HUES48 (cell line): ENCODE data around the gene ANAPC13.

Experiments used
- H3K27ac ChIP-seq: one replicate; pipeline ENCODE4 v1.7.0; 2013; ENCODE audit warnings: low read depth, low read length, inconsistent platforms
- H3K27me3 ChIP-seq: 2 replicates; pipeline ENCODE4 v1.6.1; 2013; ENCODE audit warnings: mild to moderate bottlenecking, low read length; ENCODE audit not compliant: control insufficient read depth, insufficient read depth
- H3K36me3 ChIP-seq: 2 replicates; pipeline ENCODE4 v1.6.1; 2013; ENCODE audit warnings: low read length; ENCODE audit not compliant: control insufficient read depth, insufficient read depth
- H3K4me1 ChIP-seq: 2 replicates; pipeline ENCODE4 v1.6.1; 2013; ENCODE audit warnings: mild to moderate bottlenecking, low read length; ENCODE audit not compliant: control insufficient read depth, insufficient read depth
- H3K4me3 ChIP-seq: 2 replicates; pipeline ENCODE4 v1.5.1; 2013; ENCODE audit warnings: mild to moderate bottlenecking, low read depth, low read length
- H3K9ac ChIP-seq: 2 replicates; pipeline ENCODE4 v1.6.1; 2013; ENCODE audit warnings: mild to moderate bottlenecking, low read depth, low read length, moderate library complexity
- H3K9me3 ChIP-seq: 2 replicates; pipeline ENCODE4 v1.6.1; 2013; ENCODE audit warnings: low read length; ENCODE audit not compliant: control insufficient read depth, insufficient read depth

ANAPC13 gene

DNA sequence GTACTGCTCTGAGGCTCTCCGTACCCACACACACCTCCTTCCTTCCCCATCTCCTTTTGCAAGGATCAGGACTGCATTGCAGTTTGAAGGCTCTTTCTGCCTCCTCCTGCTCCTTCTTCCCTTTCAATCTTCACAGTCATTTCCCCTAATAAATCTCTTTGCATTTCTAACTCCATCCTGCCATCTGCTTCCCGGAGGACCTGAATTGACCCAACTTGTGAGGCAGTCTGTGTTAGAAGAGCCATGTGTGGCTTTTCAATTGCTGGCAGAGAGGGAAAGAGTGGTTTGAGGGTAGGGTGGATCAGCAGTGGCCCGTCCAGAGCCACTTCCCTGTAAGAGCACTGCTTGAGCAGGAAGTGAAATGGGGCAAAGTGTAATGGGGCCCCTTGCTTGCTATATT is 35.8 kb downstream of the ANAPC13 start:
- Histone ChIP-seq H3K27ac (no peak overlapping the region), H3K36me3 (no peaks in the 10 kb centered on the region), H3K4me3 (no peak overlapping the region)

DNA sequence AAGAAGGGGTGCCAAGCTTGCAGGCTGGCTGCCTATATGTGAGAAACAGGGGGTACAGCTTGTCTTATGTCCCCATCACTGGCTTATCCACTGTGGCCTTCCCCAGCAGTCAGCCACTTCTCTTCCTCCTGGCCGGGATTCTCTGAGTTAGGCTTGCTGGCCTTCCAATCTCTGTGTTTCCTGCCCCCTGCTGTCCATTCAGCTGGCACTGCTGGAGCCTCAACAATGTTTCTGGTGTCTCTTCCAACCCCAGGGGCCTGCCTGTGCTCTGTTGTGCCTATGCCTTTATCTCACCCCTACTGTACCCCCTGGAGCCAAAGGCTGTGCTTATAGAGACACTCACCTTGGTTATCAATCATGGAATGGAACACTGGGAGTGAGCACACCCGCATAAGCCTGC is 36.5 kb downstream of the ANAPC13 start:
- Histone ChIP-seq H3K4me3 (no peak overlapping the region), H3K4me1 (peaks cover 5% of the 10 kb centered on the region), H3K9me3 (no peaks in the 10 kb centered on the region), H3K27ac (no peak overlapping the region), H3K27me3 (0 out of 2 replicates have a peak, but pooled peaks cover 4% of the 10 kb centered on the region), H3K36me3 (no peaks in the 10 kb centered on the region), H3K9ac (no peak overlapping the region)

More for the DNA sequence above, 35.8 kb downstream of the ANAPC13 start:
- H3K9me3 ChIP-seq: no peaks in the 10 kb centered on the region
- H3K4me1 ChIP-seq: peaks cover 5% of the 10 kb centered on the region
- H3K9ac ChIP-seq: no peak overlapping the region
- 0 out of 2 replicates have a peak, but pooled peaks cover 4% of the 10 kb centered on the region for H3K27me3 ChIP-seq

DNA sequence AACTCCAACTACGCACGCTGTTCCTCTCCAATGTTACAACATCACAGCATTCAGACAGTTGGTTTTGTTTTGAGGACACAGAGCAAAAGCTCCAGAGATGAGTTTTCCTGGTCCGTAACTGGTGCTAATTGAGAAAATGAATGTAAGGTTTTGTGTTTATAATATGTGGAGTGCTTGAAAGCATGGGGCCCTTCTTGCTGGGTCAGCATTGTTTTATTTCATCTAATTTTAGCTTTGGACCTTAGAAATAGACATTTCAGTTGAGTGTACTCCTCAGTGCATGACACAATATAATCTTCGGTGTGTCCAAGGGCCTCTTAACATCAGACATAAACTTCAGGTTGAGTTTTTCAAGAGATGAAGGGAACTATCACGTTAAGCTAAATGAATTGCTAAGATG is 37.1 kb downstream of the ANAPC13 start:
- Histone ChIP-seq H3K9me3 (no peaks in the 10 kb centered on the region), H3K36me3 (no peaks in the 10 kb centered on the region), H3K27me3 (0 out of 2 replicates have a peak, but pooled peaks cover 4% of the 10 kb centered on the region), H3K4me1 (peaks cover 5% of the 10 kb centered on the region), H3K4me3 (no peak overlapping the region), H3K27ac (no peak overlapping the region), H3K9ac (no peak overlapping the region)

DNA sequence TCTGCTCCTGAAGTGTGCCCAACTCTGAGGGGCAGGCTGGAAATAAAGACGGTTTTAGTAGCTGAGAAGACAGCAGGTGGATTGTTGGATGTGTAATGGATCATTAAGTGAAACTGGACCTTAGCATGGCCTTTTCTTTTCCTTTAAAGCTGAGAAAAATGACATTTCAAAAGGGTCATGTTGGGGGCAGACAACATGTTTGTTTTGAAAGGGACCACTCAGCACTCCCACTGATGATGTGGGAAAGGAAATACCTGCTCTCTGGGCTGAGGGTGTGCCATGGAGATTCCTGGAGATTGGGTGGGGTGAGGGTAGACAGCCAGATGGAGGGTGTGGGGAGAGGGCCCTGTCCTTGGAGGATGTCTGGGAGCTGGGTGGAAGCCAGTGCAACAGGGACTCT is 38.4 kb downstream of the ANAPC13 start:
- no peaks in the 10 kb centered on the region for H3K36me3 ChIP-seq
- H3K27me3 ChIP-seq: no peaks in the 10 kb centered on the region
- H3K4me3 ChIP-seq: no peak overlapping the region
- no peaks in the 10 kb centered on the region; the same call in 1 of the 2 replicates for H3K4me1 ChIP-seq
- H3K27ac ChIP-seq: no peak overlapping the region
- no peaks in the 10 kb centered on the region for H3K9me3 ChIP-seq
- no peak overlapping the region for H3K9ac ChIP-seq

DNA sequence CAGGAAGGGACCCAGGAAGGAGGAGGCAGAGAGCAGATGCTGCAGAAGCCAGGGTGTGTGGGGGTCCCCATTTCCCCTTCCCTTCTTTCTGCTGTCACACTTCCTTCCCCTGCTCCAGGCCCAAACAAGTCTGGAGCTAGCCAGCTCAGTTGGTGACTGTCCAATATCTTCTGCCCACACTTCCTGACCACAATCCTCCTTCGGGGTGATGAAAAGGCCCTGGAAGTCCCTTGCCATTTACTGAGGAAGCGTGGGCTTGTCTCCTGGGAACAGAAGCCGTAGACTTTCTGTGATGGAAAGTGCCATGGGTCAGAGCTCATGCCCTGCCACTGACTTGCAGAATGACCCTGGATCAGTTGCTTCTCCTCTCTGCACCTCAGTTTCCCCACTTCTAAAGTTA is 39.0 kb downstream of the ANAPC13 start:
- no peak overlapping the region for H3K4me3 ChIP-seq
- H3K4me1 ChIP-seq: no peaks in the 10 kb centered on the region; the same call in 1 of the 2 replicates
- H3K9me3 ChIP-seq: no peaks in the 10 kb centered on the region
- no peak overlapping the region for H3K27ac ChIP-seq
- H3K27me3 ChIP-seq: no peaks in the 10 kb centered on the region
- H3K36me3 ChIP-seq: no peaks in the 10 kb centered on the region
- H3K9ac ChIP-seq: no peak overlapping the region

- Histone ChIP-seq H3K36me3 (no peaks in the 10 kb centered on the region), H3K4me3 (no peak overlapping the region), H3K27ac (no peak overlapping the region), H3K9me3 (no peaks in the 10 kb centered on the region), H3K9ac (no peak overlapping the region), H3K27me3 (no peaks in the 10 kb centered on the region), H3K4me1 (no peaks in the 10 kb centered on the region; the same call in 1 of the 2 replicates)
Measured at GRCh38 chr3:134445636-134446035, 40.1 kb downstream of the ANAPC13 start.

DNA sequence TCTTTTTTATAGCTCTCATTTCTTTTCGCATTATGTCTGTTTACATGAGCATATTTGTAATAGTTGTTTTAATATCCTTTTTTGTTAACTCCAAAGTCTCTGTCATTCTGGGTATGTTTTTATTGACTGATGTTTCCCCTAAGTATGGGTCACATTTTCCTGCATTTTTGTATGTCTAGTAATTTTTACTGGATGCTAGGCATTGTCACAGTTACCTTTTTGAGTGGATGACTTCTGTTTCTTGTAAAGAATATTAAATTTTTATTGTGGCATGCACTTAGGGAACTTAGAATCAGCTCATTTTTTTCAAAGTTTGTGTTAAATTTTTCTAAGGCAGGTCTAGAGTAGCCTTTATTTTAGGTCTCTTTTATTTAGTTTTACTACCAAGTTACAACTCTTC is 40.7 kb downstream of the ANAPC13 start:
- Histone ChIP-seq H3K4me3 (no peak overlapping the region), H3K27me3 (no peaks in the 10 kb centered on the region), H3K36me3 (no peaks in the 10 kb centered on the region), H3K9me3 (no peaks in the 10 kb centered on the region), H3K27ac (no peak overlapping the region), H3K9ac (no peak overlapping the region), H3K4me1 (no peaks in the 10 kb centered on the region; the same call in 1 of the 2 replicates)

GRCh38 chr3:134441821-134442220 is 44.0 kb downstream of the ANAPC13 start:
- Histone ChIP-seq H3K9me3 (no peaks in the 10 kb centered on the region), H3K9ac (no peak overlapping the region), H3K36me3 (no peaks in the 10 kb centered on the region), H3K27ac (no peak overlapping the region), H3K27me3 (no peaks in the 10 kb centered on the region), H3K4me3 (no peak overlapping the region), H3K4me1 (no peaks in the 10 kb centered on the region)

DNA sequence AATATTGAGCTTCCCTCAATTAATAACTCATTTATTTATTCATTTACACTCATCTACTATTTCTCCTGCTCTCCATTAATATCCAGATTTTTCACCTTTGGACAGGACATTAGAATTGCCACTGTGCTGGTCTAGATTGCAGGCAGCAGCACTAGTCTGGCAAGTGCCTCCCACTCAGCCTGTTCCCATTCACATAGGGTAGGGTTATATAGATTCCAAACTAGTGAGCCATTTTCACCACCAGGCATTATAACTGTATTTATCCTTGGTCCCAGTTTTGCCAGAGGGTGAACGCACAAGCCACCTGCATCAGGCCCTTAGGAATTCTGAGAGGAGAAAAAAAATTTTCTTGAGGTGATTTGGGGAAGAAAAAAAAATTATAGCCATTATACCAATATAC is 44.5 kb downstream of the ANAPC13 start:
- Histone ChIP-seq H3K36me3 (no peaks in the 10 kb centered on the region), H3K27me3 (no peaks in the 10 kb centered on the region), H3K4me1 (no peaks in the 10 kb centered on the region), H3K4me3 (no peak overlapping the region), H3K27ac (no peak overlapping the region), H3K9ac (no peak overlapping the region), H3K9me3 (no peaks in the 10 kb centered on the region)

DNA sequence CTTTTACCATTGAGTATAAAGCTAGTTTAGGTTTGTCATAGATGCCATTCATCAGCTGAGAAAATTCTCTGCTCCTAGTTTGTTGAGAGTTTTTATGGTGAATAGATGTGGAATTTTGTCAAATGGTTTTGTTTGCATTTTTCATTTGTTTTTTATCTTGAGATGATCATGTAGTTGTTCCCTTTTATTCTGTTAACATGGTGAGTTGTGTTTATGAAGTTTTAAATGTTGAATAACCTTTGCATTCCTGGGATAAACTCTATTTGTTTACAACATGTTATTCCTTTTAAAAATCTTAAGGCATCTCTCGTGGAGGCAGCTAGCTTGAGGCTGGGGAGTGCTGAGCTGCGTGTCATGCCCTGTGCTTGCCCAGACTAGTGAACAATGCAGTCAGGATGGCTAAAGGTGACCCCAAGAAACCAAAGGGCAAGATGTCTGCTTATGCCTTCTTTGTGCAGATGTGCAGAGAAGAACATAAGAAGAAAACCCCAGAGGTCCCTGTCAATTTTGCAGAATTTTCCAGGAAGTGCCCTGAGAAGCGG is 48.5 kb downstream of the ANAPC13 start:
- Histone ChIP-seq H3K27me3 (no peaks in the 10 kb centered on the region), H3K36me3 (no peaks in the 10 kb centered on the region), H3K4me3 (no peak overlapping the region), H3K27ac (no peak overlapping the region), H3K4me1 (peaks cover 2% of the 10 kb centered on the region; the same call in 1 of the 2 replicates), H3K9ac (no peak overlapping the region), H3K9me3 (no peaks in the 10 kb centered on the region)

DNA sequence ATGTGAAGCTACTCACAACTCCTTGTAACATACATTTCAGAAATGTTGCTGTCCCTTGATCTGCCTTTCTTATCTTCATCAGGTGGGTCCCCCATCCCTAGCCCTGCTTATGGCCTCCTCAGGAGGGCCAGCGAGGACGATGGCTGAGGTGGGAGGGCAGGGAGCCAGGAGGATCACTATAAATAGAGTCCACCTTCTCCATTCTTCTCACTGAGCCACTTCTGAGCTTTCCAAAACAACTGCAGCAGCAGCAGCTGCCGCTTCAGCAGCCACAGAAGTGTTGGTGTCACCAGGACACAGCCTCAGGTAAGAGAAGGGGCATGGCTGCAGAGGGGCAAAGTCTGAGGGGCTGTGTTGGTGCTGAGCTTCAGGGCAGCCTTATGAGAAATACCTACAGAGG is 53.5 kb downstream of the ANAPC13 start:
- Histone ChIP-seq H3K4me3 (no peak overlapping the region), H3K36me3 (no peaks in the 10 kb centered on the region), H3K9me3 (no peaks in the 10 kb centered on the region), H3K27ac (no peak overlapping the region), H3K9ac (no peak overlapping the region), H3K27me3 (no peaks in the 10 kb centered on the region; the same call in 1 of the 2 replicates), H3K4me1 (peaks cover 2% of the 10 kb centered on the region; the same call in 1 of the 2 replicates)
